IPS-18c (cell line): ENCODE data around the gene ATIC.
"Not testable (repeated sequence)": the region's sequence is repeated elsewhere in the genome, so short reads cannot be mapped to it uniquely, and the experiment has no call there.

Source experiments
- H3K4me3 ChIP-seq: 2 replicates; pipeline ENCODE4 v1.7.0; 2013; ENCODE audit warnings: low read depth, mild to moderate bottlenecking, low read length, moderate library complexity; ENCODE audit not compliant: insufficient read depth
- H3K9me3 ChIP-seq: one replicate; pipeline ENCODE4 v1.6.1; 2013; ENCODE audit warnings: mild to moderate bottlenecking, low read length, moderate library complexity; ENCODE audit not compliant: control insufficient read depth, insufficient read depth

Gene ATIC

DNA sequence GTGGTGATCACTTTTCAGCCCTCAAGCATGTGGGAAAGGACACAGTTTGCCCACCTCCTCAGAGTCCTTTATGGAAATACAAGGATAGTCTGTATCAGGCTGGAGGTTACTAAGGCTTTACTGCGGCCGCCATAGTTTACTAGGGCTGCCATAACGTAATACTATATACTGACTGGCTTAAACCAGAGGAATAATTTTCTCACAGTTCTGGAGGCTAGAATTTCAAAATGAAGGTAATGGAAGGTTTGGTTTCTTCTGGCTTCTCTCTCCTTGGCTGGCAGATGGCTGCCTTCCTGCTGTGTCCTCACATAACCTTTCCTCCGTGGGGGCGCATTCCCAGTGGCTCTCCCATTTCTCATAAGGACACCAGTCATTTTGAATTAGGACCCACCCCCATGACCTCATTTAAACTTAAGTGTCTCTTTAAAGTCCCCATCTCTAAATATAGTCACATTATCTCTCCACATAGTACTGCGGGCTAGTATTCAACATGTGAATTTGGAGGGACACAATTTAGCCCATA lies 12.5 kb upstream of the ATIC start:
- H3K9me3 ChIP-seq = no peaks in the 10 kb centered on the region
- H3K4me3 ChIP-seq = no peak overlapping the region

GRCh38 chr2:215301994-215302393 lies 9.9 kb upstream of the ATIC start:
- Histone ChIP-seq H3K4me3 (no peak overlapping the region), H3K9me3 (no peaks in the 10 kb centered on the region)

DNA sequence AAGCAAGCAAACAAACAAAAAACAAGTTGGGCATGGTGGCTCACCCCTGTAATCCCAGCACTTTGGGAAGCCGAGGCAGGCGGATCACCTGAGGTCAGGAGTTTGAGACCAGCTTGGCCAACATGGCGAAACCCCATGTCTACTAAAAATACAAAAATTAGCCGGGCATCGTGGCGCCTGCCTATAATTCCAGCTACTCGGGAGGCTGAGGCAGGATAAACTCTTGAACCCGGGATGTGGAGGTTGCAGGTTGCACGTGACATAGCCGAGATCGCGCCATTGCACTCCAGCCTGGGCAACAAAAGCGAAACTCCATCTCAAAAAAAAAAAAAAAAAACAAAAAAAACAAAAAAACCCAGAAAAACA lies 617 bp upstream of the ATIC start:
- not testable (repeated sequence) for H3K9me3 ChIP-seq
- peak overlapping the region; percentile 65; the same call in 1 of the 2 replicates for H3K4me3 ChIP-seq

DNA sequence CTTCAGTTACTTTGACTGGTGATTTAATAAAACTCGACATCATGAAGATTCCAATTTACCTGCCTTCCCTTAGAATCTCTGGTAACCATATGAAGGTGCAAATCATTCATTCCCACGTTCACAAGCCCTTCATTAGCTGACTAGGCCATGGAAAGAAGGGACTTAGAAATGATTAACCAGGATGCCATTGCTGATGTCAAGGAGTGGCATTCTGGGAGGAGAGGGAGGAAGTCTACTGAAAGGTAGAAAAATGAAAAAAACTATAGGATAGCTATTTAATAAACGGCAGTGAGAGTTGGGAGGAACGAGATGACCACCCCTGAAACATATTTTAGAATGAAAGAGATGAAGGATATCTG lies 1.4 kb downstream of the ATIC start:
- no peak overlapping the region for H3K4me3 ChIP-seq
- no peaks in the 10 kb centered on the region for H3K9me3 ChIP-seq

DNA sequence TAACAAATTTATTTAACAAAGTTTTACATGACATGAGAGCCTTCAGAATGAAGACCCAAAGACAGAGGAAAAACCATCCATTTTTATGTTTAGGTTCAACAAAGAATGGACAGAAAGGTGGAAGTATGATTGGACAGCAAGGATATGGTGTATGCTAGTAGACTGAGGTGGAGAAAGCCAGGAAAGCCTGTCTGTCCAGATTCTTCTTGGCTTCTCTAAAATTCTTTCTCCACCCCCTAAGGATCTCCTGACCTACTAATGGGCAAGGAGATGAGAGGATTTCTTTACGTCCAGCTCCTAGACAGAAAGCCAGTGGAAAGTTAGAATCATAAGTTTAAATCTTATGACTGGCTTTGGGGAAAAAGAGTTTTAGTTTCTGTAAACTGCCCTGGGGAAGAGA lies 3.0 kb downstream of the ATIC start:
- H3K9me3 ChIP-seq = no peaks in the 10 kb centered on the region
- H3K4me3 ChIP-seq = no peak overlapping the region

- Histone ChIP-seq H3K9me3 (no peaks in the 10 kb centered on the region), H3K4me3 (no peak overlapping the region)
Observed at GRCh38 chr2:215315301-215315700, 3.4 kb downstream of the ATIC start.

DNA sequence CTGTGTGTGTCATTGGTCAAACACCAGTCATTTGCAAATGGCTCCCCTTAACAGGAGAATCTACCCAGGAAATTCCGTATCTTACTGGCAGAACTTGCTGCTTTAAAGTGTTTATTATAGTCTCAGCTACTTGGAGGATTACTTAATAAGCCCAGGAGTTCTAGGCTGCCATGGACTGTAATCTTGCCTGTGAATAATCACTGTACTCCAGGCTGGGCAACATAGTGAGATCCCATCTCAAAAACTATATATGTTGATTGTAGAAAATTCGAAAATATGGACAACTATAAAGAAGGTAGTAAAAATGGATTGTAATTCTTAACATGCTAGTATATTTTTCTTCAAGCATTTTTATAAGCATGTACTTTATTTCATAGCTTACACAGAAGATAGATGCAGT lies 4.5 kb downstream of the ATIC start:
- Histone ChIP-seq H3K9me3 (no peaks in the 10 kb centered on the region), H3K4me3 (no peak overlapping the region)

- H3K9me3 ChIP-seq = no peaks in the 10 kb centered on the region
- no peak overlapping the region for H3K4me3 ChIP-seq
Observed at GRCh38 chr2:215319500-215319899, 7.6 kb downstream of the ATIC start.

GRCh38 chr2:215320102-215320501 lies 8.2 kb downstream of the ATIC start:
- Histone ChIP-seq H3K4me3 (no peak overlapping the region), H3K9me3 (no peaks in the 10 kb centered on the region)

- Histone ChIP-seq H3K4me3 (no peak overlapping the region), H3K9me3 (no peaks in the 10 kb centered on the region)
Observed at GRCh38 chr2:215320679-215321078, 8.8 kb downstream of the ATIC start.

DNA sequence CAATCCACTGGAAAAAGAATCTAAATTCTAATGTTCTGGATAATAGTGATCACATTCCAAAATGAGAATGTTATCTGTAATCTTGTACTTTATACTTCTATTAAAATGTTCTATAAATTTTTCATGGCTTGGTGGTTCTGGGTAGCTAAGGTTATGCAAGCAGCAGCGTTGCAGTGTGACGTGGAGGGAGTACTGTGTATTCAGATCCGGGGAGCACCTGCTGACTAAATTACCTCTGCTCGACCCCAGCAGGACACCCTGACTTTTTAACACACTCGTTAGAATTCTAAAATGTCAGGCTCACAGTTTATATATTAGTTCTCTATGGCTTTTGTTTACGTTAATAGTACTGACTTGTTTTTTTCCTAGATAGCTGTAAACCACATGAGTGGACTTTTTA lies 13.0 kb downstream of the ATIC start:
- Histone ChIP-seq H3K4me3 (no peak overlapping the region), H3K9me3 (no peaks in the 10 kb centered on the region)

GRCh38 chr2:215328066-215328465 lies 16.2 kb downstream of the ATIC start:
- Histone ChIP-seq H3K9me3 (no peaks in the 10 kb centered on the region), H3K4me3 (no peak overlapping the region)

DNA sequence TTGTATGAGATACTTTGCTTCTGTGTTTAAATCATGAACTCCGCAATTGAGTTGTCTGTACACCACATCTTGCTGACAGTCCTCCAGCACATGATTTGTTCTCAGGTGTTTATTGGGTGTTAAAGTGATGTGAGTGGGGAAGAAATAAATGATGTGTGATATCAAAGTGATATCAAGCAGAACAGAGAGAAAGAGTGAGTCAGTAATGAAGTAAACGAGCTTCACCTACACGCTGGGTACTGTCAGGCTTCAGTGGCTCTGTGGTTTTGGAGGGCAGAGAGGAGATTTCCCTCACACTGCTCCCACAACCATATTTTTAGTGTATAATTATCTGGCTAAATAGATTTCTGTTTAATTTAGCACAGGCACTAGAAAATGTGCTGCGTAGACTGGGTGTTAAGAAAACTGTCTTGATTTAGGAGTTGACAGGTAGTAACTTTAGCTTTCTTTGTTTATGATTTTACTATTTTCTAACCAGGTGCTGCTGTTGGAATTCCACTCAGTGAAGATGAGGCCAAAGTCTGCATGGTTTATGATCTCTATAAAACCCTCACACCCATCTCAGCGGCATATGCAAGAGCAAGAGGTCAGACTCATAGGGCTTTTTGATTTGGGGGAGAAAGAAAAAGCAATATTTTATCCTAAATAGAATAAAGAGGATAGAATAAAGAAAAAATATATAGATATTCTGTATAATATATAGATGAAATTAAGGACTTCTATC lies 21.2 kb downstream of the ATIC start:
- no peak overlapping the region for H3K4me3 ChIP-seq

GRCh38 chr2:215338883-215339679 lies 27.2 kb downstream of the ATIC start:
- H3K4me3 ChIP-seq = no peak overlapping the region
- H3K9me3 ChIP-seq = no peaks in the 10 kb centered on the region

More for the DNA sequence above, 21.2 kb downstream of the ATIC start:
- no peaks in the 10 kb centered on the region for H3K9me3 ChIP-seq

GRCh38 chr2:215347878-215348277 lies 36.0 kb downstream of the ATIC start:
- Histone ChIP-seq H3K9me3 (no peaks in the 10 kb centered on the region), H3K4me3 (no peak overlapping the region)

DNA sequence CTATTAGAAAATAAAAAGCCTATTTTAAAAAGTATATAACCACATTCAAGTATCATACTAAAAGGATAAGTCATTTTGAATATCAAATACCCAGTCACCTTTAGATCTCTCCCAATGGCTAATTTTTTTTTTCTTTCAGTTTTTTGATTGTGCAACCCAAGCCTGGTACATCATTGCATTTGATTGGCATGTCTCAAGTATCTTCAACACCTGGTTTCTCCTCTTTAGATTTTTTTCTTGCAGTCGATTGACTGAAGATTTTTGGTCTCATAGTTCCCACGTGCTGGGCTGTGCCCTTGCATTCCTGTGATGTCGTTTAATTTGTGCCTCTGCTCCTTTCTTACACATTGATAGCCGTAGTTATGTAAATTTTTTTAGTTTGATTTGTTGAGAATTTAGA lies 40.7 kb downstream of the ATIC start:
- no peaks in the 10 kb centered on the region for H3K9me3 ChIP-seq
- H3K4me3 ChIP-seq = no peak overlapping the region

- no peaks in the 10 kb centered on the region for H3K9me3 ChIP-seq
- no peak overlapping the region for H3K4me3 ChIP-seq
Observed at GRCh38 chr2:215354771-215355695, 43.2 kb downstream of the ATIC start.
